CD4-positive, alpha-beta T cell (primary cell): ENCODE measurements around the gene RBM33. TPM values are rescaled to one million over a fixed set of nuclear protein-coding genes. Genes with fewer than 3 reads are reported as not detected.

Experiments
- ATAC-seq: fragments of 200-7000 bp; cut with Tn5 transposase; one replicate; pipeline ENCODE4 v1.10.0; 2022; ENCODE audit warnings: mild to moderate bottlenecking; ENCODE audit not compliant: poor library complexity
- CTCF ChIA-PET: fragments of 350-600 bp; sonication (Branson Sonifier 250); formaldehyde crosslinking; loops from one replicate; lab custom pipeline; 2021; ENCODE audit warnings: antibody characterized with exemption, inconsistent platforms; lab: Charles Lee
- POLR2A ChIA-PET: fragments of 350-600 bp; sonication (Branson Sonifier 250); formaldehyde crosslinking; loops from one replicate; lab custom pipeline; 2021; ENCODE audit warnings: antibody characterized with exemption, inconsistent platforms; lab: Charles Lee
- DNase-seq, 14 experiments: peaks; one replicate each; pipeline ENCODE4 v3.0.0-alpha.2; 2013 to 2020; ENCODE audit warnings: mixed read lengths in 2 of 14
- H3K27ac ChIP-seq, 2 donors: one replicate each; pipeline versions ENCODE4 v1.5.1 to v1.7.0; 2013; ENCODE audit warnings: low read length in 2 of 2, low read depth in 1 of 2, mild to moderate bottlenecking in 1 of 2
- H3K27me3 ChIP-seq, 2 experiments: 1 replicate in 1 of 2; 2 replicates in 1 of 2; pipeline versions ENCODE4 v1.6.1 to v1.7.0; 2013; ENCODE audit warnings: low read length in 2 of 2, control low read depth in 1 of 2, mild to moderate bottlenecking in 1 of 2, moderate library complexity in 1 of 2; ENCODE audit not compliant: insufficient read depth in 2 of 2, control insufficient read depth in 1 of 2
- H3K36me3 ChIP-seq: one replicate; pipeline ENCODE4 v1.6.1; 2013; ENCODE audit warnings: low read length, control low read depth; ENCODE audit not compliant: insufficient read depth
- H3K4me1 ChIP-seq: one replicate; pipeline ENCODE4 v1.6.1; 2013; ENCODE audit warnings: low read length, control low read depth; ENCODE audit not compliant: insufficient read depth
- H3K4me3 ChIP-seq: one replicate; pipeline ENCODE4 v1.5.1; 2013; ENCODE audit warnings: mild to moderate bottlenecking, low read length, moderate library complexity
- H3K9me3 ChIP-seq, 2 experiments: 1 replicate in 1 of 2; 2 replicates in 1 of 2; pipeline versions ENCODE4 v1.6.1 to v1.7.0; 2013; ENCODE audit warnings: low read length in 2 of 2, mild to moderate bottlenecking in 2 of 2, control low read depth in 1 of 2, moderate library complexity in 1 of 2; ENCODE audit not compliant: control insufficient read depth in 1 of 2, insufficient read depth in 1 of 2
- H3K27ac Mint-ChIP-seq: one replicate; pipeline ENCODE4 v1.8.0; 2020; ENCODE audit warnings: mixed read lengths
- H3K27me3 Mint-ChIP-seq: one replicate; pipeline ENCODE4 v1.8.0; 2021; ENCODE audit warnings: mixed read lengths
- H3K36me3 Mint-ChIP-seq: one replicate; pipeline ENCODE4 v1.8.0; 2021; ENCODE audit warnings: low read depth, mixed read lengths
- H3K4me1 Mint-ChIP-seq: one replicate; pipeline ENCODE4 v1.8.0; 2021; ENCODE audit warnings: low read depth, mixed read lengths
- H3K4me3 Mint-ChIP-seq: one replicate; pipeline ENCODE4 v1.8.0; 2020; ENCODE audit warnings: mild to moderate bottlenecking, mixed read lengths
- H3K9me3 Mint-ChIP-seq: one replicate; pipeline ENCODE4 v1.8.0; 2020; ENCODE audit warnings: mixed read lengths
- intact Hi-C, 2 experiments: fragments of 100-400 bp; cut with DNase I in 1 of 2; cut with micrococcal nuclease in 1 of 2; formaldehyde crosslinking; loops; one replicate each; pipeline versions ENCODE4 v1.15.1 to v1.9.0; 2023 to 2025; cut with DNase I, micrococcal nuclease
- total RNA-seq, 174 experiments: library from RNA in 2 of 174; stranded (reverse) in 2 of 174; gene quantifications; one replicate each; pipeline ENCODE4 v1.2.3 and lab custom pipeline; 2021 to 2026
- TF ChIP-seq, protein P1 (sequence below): fragments of 200-600 bp; IDR thresholded peaks from one replicate; pipeline ENCODE4 v1.8.0; 2022; ENCODE audit warnings: antibody characterized with exemption, mild to moderate bottlenecking

RBM33 gene
- total RNA-seq, 2 experiments from 2014 or later, result 178 to 184 TPM

GRCh38 chr7:155814316-155815276, 170.1 kb downstream of the RBM33 start:
- POLR2A ChIA-PET, result no interaction called here
- H3K27me3 Mint-ChIP-seq, result peaks cover 57% of the 10 kb centered on the region
- H3K4me1 ChIP-seq, result peaks cover 8% of the 10 kb centered on the region
- CTCF ChIA-PET, result no interaction called here
- H3K4me3 ChIP-seq, result no peak overlapping the region
- peaks cover 46 to 52% of the 10 kb centered on the region in 2 experiments for H3K27me3 ChIP-seq
- ATAC-seq (no peak), DNase-seq (no peak)
- H3K9me3 ChIP-seq, result peaks cover 0 to 33% of the 10 kb centered on the region in 2 experiments
- H3K36me3 ChIP-seq, result no peaks in the 10 kb centered on the region
- no peaks in the 10 kb centered on the region for H3K36me3 Mint-ChIP-seq
- H3K9me3 Mint-ChIP-seq, result no peaks in the 10 kb centered on the region
- no peak overlapping the region for H3K27ac ChIP-seq
- intact Hi-C loops, result loop anchor here (1.0 to 5.0 kb wide), 2 partner anchors 659 to 1003 kb away; no protein-coding TSS in a partner anchor
- H3K4me3 Mint-ChIP-seq, result no peak overlapping the region
- peaks cover 14% of the 10 kb centered on the region for H3K4me1 Mint-ChIP-seq
- H3K27ac Mint-ChIP-seq, result no peak overlapping the region
- TF ChIP-seq, protein P1, sequence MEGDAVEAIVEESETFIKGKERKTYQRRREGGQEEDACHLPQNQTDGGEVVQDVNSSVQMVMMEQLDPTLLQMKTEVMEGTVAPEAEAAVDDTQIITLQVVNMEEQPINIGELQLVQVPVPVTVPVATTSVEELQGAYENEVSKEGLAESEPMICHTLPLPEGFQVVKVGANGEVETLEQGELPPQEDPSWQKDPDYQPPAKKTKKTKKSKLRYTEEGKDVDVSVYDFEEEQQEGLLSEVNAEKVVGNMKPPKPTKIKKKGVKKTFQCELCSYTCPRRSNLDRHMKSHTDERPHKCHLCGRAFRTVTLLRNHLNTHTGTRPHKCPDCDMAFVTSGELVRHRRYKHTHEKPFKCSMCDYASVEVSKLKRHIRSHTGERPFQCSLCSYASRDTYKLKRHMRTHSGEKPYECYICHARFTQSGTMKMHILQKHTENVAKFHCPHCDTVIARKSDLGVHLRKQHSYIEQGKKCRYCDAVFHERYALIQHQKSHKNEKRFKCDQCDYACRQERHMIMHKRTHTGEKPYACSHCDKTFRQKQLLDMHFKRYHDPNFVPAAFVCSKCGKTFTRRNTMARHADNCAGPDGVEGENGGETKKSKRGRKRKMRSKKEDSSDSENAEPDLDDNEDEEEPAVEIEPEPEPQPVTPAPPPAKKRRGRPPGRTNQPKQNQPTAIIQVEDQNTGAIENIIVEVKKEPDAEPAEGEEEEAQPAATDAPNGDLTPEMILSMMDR, result no peak

- no peak overlapping the region for H3K27ac ChIP-seq
- Mint-ChIP-seq H3K4me3 (peak overlapping the region; percentile 4), H3K27ac (no peak overlapping the region), H3K27me3 (peaks cover 57% of the 10 kb centered on the region), H3K36me3 (no peaks in the 10 kb centered on the region), H3K4me1 (peaks cover 14% of the 10 kb centered on the region), H3K9me3 (no peaks in the 10 kb centered on the region)
- no peak overlapping the region for H3K4me3 ChIP-seq
- ChIA-PET POLR2A (no interaction called here), CTCF (no interaction called here)
- TF ChIP-seq, protein P1, result peak; percentile 53
- intact Hi-C loops, result loop anchor here (1.0 to 5.0 kb wide), 2 partner anchors 658 to 1002 kb away; no protein-coding TSS in a partner anchor
- ATAC-seq (peak; percentile 49), DNase-seq (peak; percentile 9 to 73 (median 42))
- H3K9me3 ChIP-seq, result peaks cover 0 to 26% of the 10 kb centered on the region in 2 experiments
- H3K27me3 ChIP-seq, result peaks cover 40 to 45% of the 10 kb centered on the region in 2 experiments
- no peaks in the 10 kb centered on the region for H3K36me3 ChIP-seq
- peaks cover 8% of the 10 kb centered on the region for H3K4me1 ChIP-seq
Measured at GRCh38 chr7:155815332-155816191, 171.1 kb downstream of the RBM33 start.

DNA sequence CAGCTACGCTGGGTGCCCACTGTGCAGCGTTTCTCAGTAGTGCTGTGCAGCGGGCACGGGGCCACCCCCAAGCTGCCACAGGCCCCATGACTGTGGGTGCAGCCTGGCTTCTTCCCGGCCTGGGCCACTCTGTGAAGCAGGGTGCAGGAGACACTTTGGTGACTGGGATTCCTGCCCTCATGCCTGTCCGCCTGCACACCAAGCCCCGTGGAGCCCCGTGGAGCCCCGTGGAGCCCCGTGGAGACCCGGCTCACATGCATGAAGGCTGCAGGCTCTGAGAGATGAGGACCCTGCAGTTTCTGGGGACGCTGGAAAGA, 171.7 kb downstream of the RBM33 start:
- peaks cover 34 to 39% of the 10 kb centered on the region in 2 experiments for H3K27me3 ChIP-seq
- TF ChIP-seq, protein P1, result no peak
- H3K27ac ChIP-seq, result no peak overlapping the region
- H3K4me3 ChIP-seq, result no peak overlapping the region
- Mint-ChIP-seq H3K4me1 (peaks cover 14% of the 10 kb centered on the region), H3K4me3 (no peak overlapping the region), H3K27me3 (peaks cover 51% of the 10 kb centered on the region), H3K36me3 (no peaks in the 10 kb centered on the region), H3K9me3 (no peaks in the 10 kb centered on the region), H3K27ac (no peak overlapping the region)
- CTCF ChIA-PET, result no interaction called here
- ATAC-seq (no peak), DNase-seq (no peak)
- peaks cover 8% of the 10 kb centered on the region for H3K4me1 ChIP-seq
- peaks cover 0 to 25% of the 10 kb centered on the region in 2 experiments for H3K9me3 ChIP-seq
- intact Hi-C loops, result loop anchor here in 1 of 2 experiments (5.0 kb wide), 1 partner anchor 1001 kb away; no protein-coding TSS in a partner anchor
- POLR2A ChIA-PET, result no interaction called here
- no peaks in the 10 kb centered on the region for H3K36me3 ChIP-seq
